Suprapubic skin (tissue), 4 donors: Measurements from ENCODE around the gene TLE1. TPM values are rescaled to one million over a fixed set of nuclear protein-coding genes. Genes with fewer than 3 reads are reported as not detected.

Source experiments
- DNase-seq, 2 donors: peaks; one replicate each; pipeline ENCODE4 v3.0.0-alpha.2; 2019; ENCODE audit warnings: low spot score in 2 of 2
- H3K27ac ChIP-seq: fragments of 200-600 bp; sonication (generic); one replicate; pipeline ENCODE4 v1.5.1; 2019
- H3K27me3 ChIP-seq: fragments of 200-600 bp; sonication (generic); one replicate; pipeline ENCODE4 v1.5.1; 2019
- H3K36me3 ChIP-seq: fragments of 200-600 bp; sonication (generic); one replicate; pipeline ENCODE4 v1.5.1; 2019
- H3K4me1 ChIP-seq: fragments of 200-600 bp; sonication (generic); one replicate; pipeline ENCODE4 v1.5.1; 2019
- H3K4me3 ChIP-seq: fragments of 200-600 bp; sonication (generic); one replicate; pipeline ENCODE4 v1.5.1; 2019; ENCODE audit warnings: mild to moderate bottlenecking
- H3K9me3 ChIP-seq: fragments of 200-600 bp; sonication (generic); one replicate; pipeline ENCODE4 v1.5.1; 2019
- CTCF ChIP-seq, 2 donors: fragments of 200-600 bp in 1 of 2; fragments of 450-650 bp in 1 of 2; sonication (generic) in 1 of 2; IDR thresholded peaks; one replicate each; pipeline ENCODE4 v1.5.1; 2016 to 2019; ENCODE audit warnings: antibody characterized with exemption in 2 of 2, mild to moderate bottlenecking in 1 of 2, moderate library complexity in 1 of 2
- EP300 ChIP-seq: sonication (generic); formaldehyde crosslinking; IDR thresholded peaks from one replicate; pipeline ENCODE4 v1.6.1; 2017; ENCODE audit warnings: antibody characterized with exemption
- POLR2A ChIP-seq, 2 donors: fragments of 450-650 bp; IDR thresholded peaks; one replicate each; pipeline ENCODE4 v1.6.1; 2017; ENCODE audit warnings: antibody characterized with exemption in 2 of 2, mild to moderate bottlenecking in 2 of 2, moderate library complexity in 2 of 2
- POLR2AphosphoS5 ChIP-seq, 3 donors: sonication (generic); formaldehyde crosslinking; IDR thresholded peaks; one replicate each; pipeline ENCODE4 v1.6.1; 2017; ENCODE audit warnings: antibody characterized with exemption in 3 of 3
- WGBS: methylation state at CpG from one replicate; pipeline ENCODE4 v1.1.5; 2018; 5-methylcytosine and 5-hydroxymethylcytosine counted together
- total RNA-seq, 4 donors: library from RNA; depleted of rRNA; stranded (reverse); fragments of >200 nt; gene quantifications; one replicate each; pipeline ENCODE4 v1.1.0, GENCODE V29; 2016

TLE1 gene
- total RNA-seq, 4 donors from 2014 or later: 34.8 to 73.5 (median 47.5) TPM

- H3K4me3 ChIP-seq: no peak overlapping the region
- DNase-seq: no peak
- 85% methylated on average over 4 of the region's 4 CpGs for WGBS
Observed at GRCh38 chr9:81534138-81534875, 155.0 kb downstream of the TLE1 start.

More at GRCh38 chr9:81534138-81534875, 155.0 kb downstream of the TLE1 start:
- Histone ChIP-seq H3K27ac (no peak overlapping the region), H3K36me3 (no peaks in the 10 kb centered on the region), H3K4me1 (peaks cover 16% of the 10 kb centered on the region), H3K27me3 (no peaks in the 10 kb centered on the region), H3K9me3 (no peaks in the 10 kb centered on the region)
- no peak for TF ChIP-seq POLR2AphosphoS5 (IDR thresholded peaks at IDR 0.05)
- TF ChIP-seq CTCF (IDR thresholded peaks at IDR 0.05): no peak
- TF ChIP-seq POLR2A (IDR thresholded peaks at IDR 0.05): no peak
- no peak for TF ChIP-seq EP300

Other genes with a start within 250 kb of the TLE1 start
- not detected for gene SPATA31D4, start 238.9 kb upstream of the TLE1 start, total RNA-seq